Muscle layer of duodenum (tissue), 2 donors: Measurements from ENCODE around the gene SCN9A.

Experiments used
- H3K27ac ChIP-seq: one replicate; pipeline ENCODE4 v1.7.0; 2013; ENCODE audit warnings: mild to moderate bottlenecking, low read length
- H3K27me3 ChIP-seq: one replicate; pipeline ENCODE4 v1.7.0; 2013; ENCODE audit warnings: low read depth, mild to moderate bottlenecking, control low read depth, low read length
- H3K36me3 ChIP-seq, 2 donors: one replicate each; pipeline ENCODE4 v1.7.0; 2013; ENCODE audit warnings: low read length in 2 of 2, control low read depth in 1 of 2, mild to moderate bottlenecking in 1 of 2; ENCODE audit not compliant: insufficient read depth in 2 of 2, control insufficient read depth in 1 of 2
- H3K4me1 ChIP-seq, 2 donors: one replicate each; pipeline ENCODE4 v1.7.0; 2013; ENCODE audit warnings: low read length in 2 of 2, mild to moderate bottlenecking in 2 of 2, control low read depth in 1 of 2, moderate library complexity in 1 of 2; ENCODE audit not compliant: insufficient read depth in 2 of 2, control insufficient read depth in 1 of 2
- H3K4me3 ChIP-seq, 2 donors: one replicate each; pipeline ENCODE4 v1.7.0; 2013; ENCODE audit warnings: low read length in 2 of 2, low read depth in 1 of 2, mild to moderate bottlenecking in 1 of 2
- H3K9me3 ChIP-seq, 2 donors: one replicate each; pipeline ENCODE4 v1.7.0; 2013; ENCODE audit warnings: low read length in 2 of 2, control low read depth in 1 of 2, mild to moderate bottlenecking in 1 of 2; ENCODE audit not compliant: control insufficient read depth in 1 of 2
- donor health status: healthy.

SCN9A gene

GRCh38 chr2:166171216-166171615, 204.5 kb downstream of the SCN9A start:
- Histone ChIP-seq H3K4me3 (no peak overlapping the region), H3K27me3 (no peaks in the 10 kb centered on the region), H3K9me3 (no peaks in the 10 kb centered on the region), H3K36me3 (no peaks in the 10 kb centered on the region), H3K4me1 (no peaks in the 10 kb centered on the region), H3K27ac (no peak overlapping the region)

DNA sequence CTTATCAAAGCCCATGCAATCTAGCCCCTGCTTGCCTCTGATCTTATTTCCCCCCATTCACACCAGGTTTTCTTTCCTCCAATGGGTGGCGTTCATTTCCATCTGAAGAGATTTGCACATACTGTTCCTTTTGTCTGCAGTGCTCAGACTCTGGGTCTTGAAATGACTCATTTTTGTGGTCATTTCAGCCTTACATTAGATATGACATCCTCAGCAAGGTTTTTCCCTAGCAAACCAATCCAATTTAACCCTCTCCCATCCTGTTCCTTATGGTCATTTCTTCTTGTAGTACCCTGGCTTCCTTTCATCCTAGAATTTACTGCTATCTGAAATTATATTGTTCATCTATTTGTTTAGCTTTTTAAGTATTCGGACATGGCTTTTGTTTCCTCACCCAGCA, 205.4 kb downstream of the SCN9A start:
- Histone ChIP-seq H3K27me3 (no peaks in the 10 kb centered on the region), H3K36me3 (no peaks in the 10 kb centered on the region), H3K4me1 (no peaks in the 10 kb centered on the region), H3K9me3 (no peaks in the 10 kb centered on the region), H3K27ac (no peak overlapping the region), H3K4me3 (no peak overlapping the region)

DNA sequence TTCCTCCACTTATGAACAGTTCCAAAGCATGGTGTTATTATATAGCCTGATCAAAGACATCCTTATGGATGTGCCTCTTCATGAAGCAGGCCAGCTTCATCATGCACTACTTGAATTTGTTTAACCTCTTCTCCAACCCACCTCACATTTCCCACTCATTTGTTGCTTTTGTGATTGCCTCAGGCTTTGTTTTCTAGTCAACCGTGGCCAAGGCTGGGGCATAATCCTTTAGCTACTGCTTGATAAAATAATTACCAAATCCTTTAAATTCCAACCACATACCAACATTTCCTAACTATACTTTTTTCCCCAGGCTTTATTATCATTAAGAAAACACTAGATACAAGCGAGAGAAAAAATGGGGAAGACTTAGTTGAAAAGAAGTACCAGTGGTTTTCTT, 208.3 kb downstream of the SCN9A start:
- H3K9me3 ChIP-seq: no peaks in the 10 kb centered on the region
- no peaks in the 10 kb centered on the region for H3K36me3 ChIP-seq
- H3K4me3 ChIP-seq: no peak overlapping the region
- H3K27ac ChIP-seq: no peak overlapping the region
- H3K27me3 ChIP-seq: no peaks in the 10 kb centered on the region
- H3K4me1 ChIP-seq: no peaks in the 10 kb centered on the region

DNA sequence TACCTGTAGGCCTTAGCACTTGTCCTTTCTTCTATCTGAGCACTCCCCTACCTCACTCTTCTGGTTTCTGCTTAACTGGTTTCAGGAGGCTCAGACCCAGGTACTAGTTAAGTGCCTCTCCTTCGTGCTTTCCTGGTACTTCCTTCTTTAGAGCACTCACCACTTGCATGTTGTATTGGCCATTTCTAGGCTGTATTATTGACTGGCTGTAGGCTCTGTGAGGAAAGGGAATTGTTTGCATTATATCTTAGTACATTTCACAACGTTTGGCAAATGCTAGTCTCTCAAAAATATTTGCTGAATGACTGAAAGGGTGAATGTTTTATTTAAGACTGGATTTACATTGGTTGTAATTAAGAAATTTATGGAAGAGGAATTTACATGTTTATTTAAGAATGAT, 212.0 kb downstream of the SCN9A start:
- no peaks in the 10 kb centered on the region for H3K4me1 ChIP-seq
- no peaks in the 10 kb centered on the region for H3K27me3 ChIP-seq
- H3K9me3 ChIP-seq: no peaks in the 10 kb centered on the region
- H3K36me3 ChIP-seq: no peaks in the 10 kb centered on the region
- no peak overlapping the region for H3K27ac ChIP-seq
- H3K4me3 ChIP-seq: no peak overlapping the region

- no peak overlapping the region for H3K4me3 ChIP-seq
- no peaks in the 10 kb centered on the region for H3K27me3 ChIP-seq
- no peaks in the 10 kb centered on the region for H3K36me3 ChIP-seq
- H3K27ac ChIP-seq: no peak overlapping the region
- H3K9me3 ChIP-seq: no peaks in the 10 kb centered on the region
- no peaks in the 10 kb centered on the region for H3K4me1 ChIP-seq
Observed at GRCh38 chr2:166158546-166158945, 217.2 kb downstream of the SCN9A start.

DNA sequence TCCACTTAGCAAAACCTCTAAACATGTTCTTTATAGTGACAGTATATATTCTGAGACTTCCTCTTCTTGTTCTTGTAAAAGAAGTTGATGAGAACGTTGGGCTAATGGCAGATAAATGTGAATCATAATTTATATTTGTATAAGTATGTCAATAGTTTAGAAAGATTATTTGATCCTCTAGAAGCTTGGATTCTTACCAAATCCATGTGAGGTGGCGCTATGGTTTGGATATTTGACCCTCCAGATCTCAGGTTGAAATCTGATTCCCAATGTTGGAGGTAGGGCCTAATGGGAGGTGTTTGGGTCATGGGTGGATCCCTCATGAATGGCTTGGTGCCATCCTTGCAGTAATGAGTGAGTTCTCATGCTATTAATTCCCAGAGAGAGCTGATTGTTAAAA, 218.2 kb downstream of the SCN9A start:
- Histone ChIP-seq H3K27me3 (no peaks in the 10 kb centered on the region), H3K4me1 (no peaks in the 10 kb centered on the region), H3K9me3 (no peaks in the 10 kb centered on the region), H3K4me3 (no peak overlapping the region), H3K36me3 (no peaks in the 10 kb centered on the region), H3K27ac (no peak overlapping the region)

GRCh38 chr2:166156985-166157490, 218.7 kb downstream of the SCN9A start:
- H3K36me3 ChIP-seq: no peaks in the 10 kb centered on the region
- no peak overlapping the region for H3K4me3 ChIP-seq
- no peaks in the 10 kb centered on the region for H3K4me1 ChIP-seq
- no peaks in the 10 kb centered on the region for H3K27me3 ChIP-seq
- H3K27ac ChIP-seq: no peak overlapping the region
- H3K9me3 ChIP-seq: no peaks in the 10 kb centered on the region

DNA sequence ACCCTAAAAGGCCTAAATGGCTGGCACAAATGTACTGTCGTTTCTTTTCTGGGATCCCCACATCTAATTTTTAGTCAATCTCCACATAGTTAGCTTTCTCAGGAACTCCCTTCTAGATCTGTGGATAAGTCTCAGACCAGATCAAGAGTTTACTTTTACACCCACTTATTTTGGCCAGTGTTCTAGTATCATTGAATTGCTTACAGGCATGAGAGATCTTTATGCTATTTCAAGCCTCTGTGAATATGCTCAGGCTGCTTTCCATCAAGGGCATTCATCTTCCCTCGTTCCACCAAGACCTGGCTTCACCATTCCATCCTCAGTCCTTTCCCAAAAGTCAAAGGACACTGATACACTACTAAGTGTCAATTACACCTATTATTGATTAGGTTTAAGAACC, 220.2 kb downstream of the SCN9A start:
- no peaks in the 10 kb centered on the region for H3K4me1 ChIP-seq
- no peaks in the 10 kb centered on the region for H3K36me3 ChIP-seq
- H3K27ac ChIP-seq: no peak overlapping the region
- no peak overlapping the region for H3K4me3 ChIP-seq
- H3K9me3 ChIP-seq: no peaks in the 10 kb centered on the region
- no peaks in the 10 kb centered on the region for H3K27me3 ChIP-seq

DNA sequence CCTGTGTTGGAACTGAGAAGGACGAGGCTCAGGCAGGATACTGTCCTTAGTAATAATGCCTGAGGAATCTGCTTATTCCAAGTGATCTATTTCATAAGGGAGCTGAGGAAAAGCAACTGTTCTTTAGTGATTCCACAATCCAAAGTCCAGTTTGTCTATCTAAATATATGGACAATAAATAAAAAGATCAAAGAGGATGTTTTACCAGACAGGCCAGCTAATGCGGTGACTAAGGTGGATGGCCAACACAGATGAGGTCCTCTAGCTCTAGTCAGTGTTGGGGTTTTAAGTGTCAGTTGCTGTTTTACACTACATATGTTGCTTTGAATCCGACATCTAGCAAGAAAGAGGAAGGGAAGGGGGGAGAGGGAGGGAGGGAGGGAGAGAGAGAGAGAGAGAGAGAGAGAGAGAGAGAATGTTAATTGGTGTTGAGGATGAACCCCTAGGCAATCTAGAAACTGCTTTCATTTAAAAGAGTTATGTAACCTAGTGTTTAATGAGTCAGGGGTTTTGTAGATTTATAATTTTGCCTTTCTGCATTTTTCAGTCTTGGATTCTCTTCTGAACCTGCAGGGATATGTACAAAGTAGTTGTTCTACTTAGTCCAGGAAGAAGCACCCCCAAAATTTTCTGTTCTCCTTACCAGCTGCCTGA, 220.9 kb downstream of the SCN9A start:
- no peaks in the 10 kb centered on the region for H3K9me3 ChIP-seq
- no peaks in the 10 kb centered on the region for H3K27me3 ChIP-seq
- H3K36me3 ChIP-seq: no peaks in the 10 kb centered on the region
- H3K27ac ChIP-seq: no peak overlapping the region
- H3K4me1 ChIP-seq: no peaks in the 10 kb centered on the region
- H3K4me3 ChIP-seq: no peak overlapping the region

- H3K27me3 ChIP-seq: no peaks in the 10 kb centered on the region
- no peak overlapping the region for H3K27ac ChIP-seq
- H3K9me3 ChIP-seq: no peaks in the 10 kb centered on the region
- no peaks in the 10 kb centered on the region for H3K36me3 ChIP-seq
- no peaks in the 10 kb centered on the region for H3K4me1 ChIP-seq
- H3K4me3 ChIP-seq: no peak overlapping the region
Observed at GRCh38 chr2:166152064-166152463, 223.7 kb downstream of the SCN9A start.

DNA sequence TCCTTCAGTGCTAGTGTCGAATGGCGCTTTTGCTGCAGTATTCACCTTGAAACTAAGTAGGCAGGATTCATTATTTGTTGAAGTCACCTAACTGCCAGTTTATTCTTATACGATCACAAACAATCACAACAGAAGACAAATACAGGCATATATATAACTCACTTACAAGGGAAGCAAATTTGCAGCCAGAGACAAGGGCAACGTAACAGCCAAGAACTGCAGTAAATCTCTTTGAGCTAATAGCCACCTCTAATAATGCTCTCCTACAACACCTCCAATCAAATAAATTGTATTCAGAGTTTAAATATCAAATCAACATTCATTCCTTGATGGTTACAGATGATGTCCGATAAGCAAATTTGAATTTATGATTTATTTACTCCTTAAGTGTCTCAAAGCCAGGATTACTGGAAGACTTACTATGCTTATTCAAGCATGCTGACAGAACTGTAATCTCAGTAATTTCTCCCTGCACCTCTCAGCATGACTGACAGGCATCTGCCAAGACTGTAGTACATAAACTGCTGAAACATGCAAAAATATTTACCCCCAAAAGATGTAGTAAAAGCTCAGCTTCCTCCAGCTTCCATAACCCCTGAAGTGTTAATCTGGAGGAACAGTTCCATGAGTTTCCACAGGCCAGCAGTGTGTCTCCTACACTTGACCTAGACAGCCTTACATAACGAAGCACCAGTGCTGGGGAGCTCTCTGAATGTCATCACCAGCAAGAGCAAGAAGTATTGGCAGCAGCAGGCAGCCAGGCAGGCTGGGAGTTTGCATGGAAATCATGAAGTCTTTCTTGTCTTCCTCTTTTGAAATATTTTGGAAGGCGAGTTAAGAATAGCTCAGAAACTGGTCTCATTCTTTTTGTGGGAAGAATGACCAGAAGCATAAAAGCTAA, 227.0 kb downstream of the SCN9A start:
- H3K9me3 ChIP-seq: no peaks in the 10 kb centered on the region
- no peak overlapping the region for H3K27ac ChIP-seq
- no peaks in the 10 kb centered on the region for H3K27me3 ChIP-seq
- H3K36me3 ChIP-seq: no peaks in the 10 kb centered on the region
- no peaks in the 10 kb centered on the region for H3K4me1 ChIP-seq
- H3K4me3 ChIP-seq: no peak overlapping the region
